Measurements from ENCODE around the gene SNED1.

DNA sequence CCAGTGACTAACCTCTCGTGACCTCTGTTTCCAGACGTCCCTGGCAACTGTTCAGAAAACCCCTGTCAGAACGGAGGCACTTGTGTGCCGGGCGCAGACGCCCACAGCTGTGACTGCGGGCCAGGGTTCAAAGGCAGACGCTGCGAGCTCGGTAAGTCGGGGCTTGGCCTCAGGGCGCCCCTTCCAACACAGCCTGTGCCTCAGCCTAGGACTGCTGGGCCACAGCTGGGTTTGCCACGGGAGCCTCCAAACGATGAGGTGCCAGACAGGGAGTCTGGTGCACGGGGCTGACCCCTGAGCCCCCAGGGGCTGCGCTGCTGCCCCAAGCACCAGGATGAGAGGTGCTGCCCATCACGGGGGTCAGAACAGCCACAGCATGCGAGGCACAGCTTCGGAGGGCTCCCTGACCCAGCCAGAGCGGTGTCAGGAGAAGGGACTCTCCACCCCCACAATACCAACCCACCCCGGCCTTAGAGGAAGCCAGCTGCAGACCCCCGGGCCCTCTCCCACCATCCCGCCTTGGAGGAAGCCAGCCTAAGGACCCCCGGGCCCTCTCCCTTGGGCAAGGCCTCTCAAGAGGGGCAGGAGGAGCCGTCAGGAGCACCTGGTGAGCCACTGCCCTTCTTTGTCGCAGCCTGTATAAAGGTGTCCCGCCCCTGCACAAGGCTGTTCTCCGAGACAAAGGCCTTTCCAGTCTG, 83.4 kb downstream of the SNED1 start:
- TF ChIP-seq, protein P1, sequence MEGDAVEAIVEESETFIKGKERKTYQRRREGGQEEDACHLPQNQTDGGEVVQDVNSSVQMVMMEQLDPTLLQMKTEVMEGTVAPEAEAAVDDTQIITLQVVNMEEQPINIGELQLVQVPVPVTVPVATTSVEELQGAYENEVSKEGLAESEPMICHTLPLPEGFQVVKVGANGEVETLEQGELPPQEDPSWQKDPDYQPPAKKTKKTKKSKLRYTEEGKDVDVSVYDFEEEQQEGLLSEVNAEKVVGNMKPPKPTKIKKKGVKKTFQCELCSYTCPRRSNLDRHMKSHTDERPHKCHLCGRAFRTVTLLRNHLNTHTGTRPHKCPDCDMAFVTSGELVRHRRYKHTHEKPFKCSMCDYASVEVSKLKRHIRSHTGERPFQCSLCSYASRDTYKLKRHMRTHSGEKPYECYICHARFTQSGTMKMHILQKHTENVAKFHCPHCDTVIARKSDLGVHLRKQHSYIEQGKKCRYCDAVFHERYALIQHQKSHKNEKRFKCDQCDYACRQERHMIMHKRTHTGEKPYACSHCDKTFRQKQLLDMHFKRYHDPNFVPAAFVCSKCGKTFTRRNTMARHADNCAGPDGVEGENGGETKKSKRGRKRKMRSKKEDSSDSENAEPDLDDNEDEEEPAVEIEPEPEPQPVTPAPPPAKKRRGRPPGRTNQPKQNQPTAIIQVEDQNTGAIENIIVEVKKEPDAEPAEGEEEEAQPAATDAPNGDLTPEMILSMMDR (IDR thresholded peaks at IDR 0.05; ENCODE audit: borderline replicate concordance, extremely low read depth, low read length, poor library complexity, severe bottlenecking), result no peak
- TF ChIP-seq EZH2 (IDR thresholded peaks at IDR 0.05; ENCODE audit: borderline replicate concordance, low read depth, low read length, severe bottlenecking), result no peak
